GM21390 (cell line): ENCODE results near the gene CCDC172.
A peak's percentile ranks its signal among the peaks of the same experiment; 100 is the strongest.
"Not testable (repeated sequence)": the region's sequence is repeated elsewhere in the genome, so short reads cannot be mapped to it uniquely, and the experiment has no call there.

Source experiments
- ATAC-seq: cut with Tn5 transposase; IDR thresholded peaks from one replicate; pipeline ENCODE4 v1.9.1; 2021; ENCODE audit not compliant: unreplicated experiment

CCDC172 gene

GRCh38 chr10:116331815-116332214 lies 7.6 kb downstream of the CCDC172 start:
- no peak for ATAC-seq

GRCh38 chr10:116336866-116337265 lies 12.6 kb downstream of the CCDC172 start:
- ATAC-seq: no peak

GRCh38 chr10:116352125-116352524 lies 27.9 kb downstream of the CCDC172 start:
- ATAC-seq: no peak

DNA sequence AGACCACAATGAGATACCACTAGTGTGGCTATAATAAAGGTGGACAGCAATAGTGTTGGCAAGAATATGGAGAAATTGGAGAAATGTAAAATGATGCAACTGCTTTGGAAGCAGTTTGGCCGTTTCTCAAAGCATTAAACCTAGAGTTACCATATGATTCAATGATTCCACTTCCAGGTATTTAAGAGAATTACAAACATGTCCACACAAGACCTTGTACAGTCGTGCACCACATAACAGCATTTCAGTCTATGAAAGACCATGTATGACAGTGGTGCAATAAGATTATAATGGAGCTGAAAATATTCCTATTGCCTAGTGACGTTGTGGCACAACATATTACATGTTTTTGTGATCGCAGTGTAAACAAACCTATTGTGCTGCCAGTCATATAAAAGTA lies 29.6 kb downstream of the CCDC172 start:
- ATAC-seq: no peak

DNA sequence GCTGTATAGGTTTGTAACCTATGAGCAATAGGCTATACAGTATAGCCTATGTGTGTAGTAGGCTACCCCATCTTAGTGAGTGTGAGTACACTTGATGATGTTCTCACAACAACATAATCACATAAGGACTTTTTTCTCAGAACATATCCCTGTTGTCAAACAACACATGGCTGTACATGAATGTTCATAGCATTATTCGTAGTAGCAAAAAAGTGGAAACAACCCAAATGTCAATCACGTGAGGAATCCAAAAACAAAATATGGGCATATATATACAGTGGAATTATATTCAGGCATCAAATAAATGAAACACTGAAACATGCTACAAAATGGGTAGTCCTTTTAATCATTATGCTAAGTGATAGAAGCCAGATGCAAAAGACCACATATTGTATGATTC lies 31.1 kb downstream of the CCDC172 start:
- ATAC-seq: no peak

DNA sequence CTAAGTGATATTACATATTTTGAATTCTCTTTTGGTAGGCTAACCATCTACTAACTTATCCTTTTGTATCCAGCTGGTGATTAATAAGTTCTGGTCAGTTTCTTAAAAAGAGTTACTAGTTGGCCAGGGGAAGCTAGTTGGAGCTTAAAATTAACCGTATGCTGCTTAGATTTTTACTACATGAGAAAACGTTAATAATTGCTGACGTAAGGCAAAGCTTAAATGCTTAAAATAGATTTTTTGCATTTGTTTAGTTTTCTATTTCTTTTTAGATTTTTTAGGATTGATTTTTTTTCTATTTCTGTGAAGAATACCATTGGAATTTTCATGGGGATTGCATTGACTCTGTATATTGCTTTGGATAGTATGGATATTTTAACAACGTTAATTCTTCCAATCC lies 32.6 kb downstream of the CCDC172 start:
- no peak for ATAC-seq

GRCh38 chr10:116364868-116365267 lies 40.6 kb downstream of the CCDC172 start:
- ATAC-seq: no peak

- no peak for ATAC-seq
These were observed 47.5 kb downstream of the CCDC172 start for GRCh38 chr10:116371737-116372136.

- ATAC-seq: no peak
These were observed 58.0 kb downstream of the CCDC172 start for GRCh38 chr10:116382290-116382689.

- no peak for ATAC-seq
These were observed 61.1 kb downstream of the CCDC172 start for GRCh38 chr10:116385311-116385710.

GRCh38 chr10:116385994-116386809 lies 62.0 kb downstream of the CCDC172 start:
- ATAC-seq: peak; percentile 50

DNA sequence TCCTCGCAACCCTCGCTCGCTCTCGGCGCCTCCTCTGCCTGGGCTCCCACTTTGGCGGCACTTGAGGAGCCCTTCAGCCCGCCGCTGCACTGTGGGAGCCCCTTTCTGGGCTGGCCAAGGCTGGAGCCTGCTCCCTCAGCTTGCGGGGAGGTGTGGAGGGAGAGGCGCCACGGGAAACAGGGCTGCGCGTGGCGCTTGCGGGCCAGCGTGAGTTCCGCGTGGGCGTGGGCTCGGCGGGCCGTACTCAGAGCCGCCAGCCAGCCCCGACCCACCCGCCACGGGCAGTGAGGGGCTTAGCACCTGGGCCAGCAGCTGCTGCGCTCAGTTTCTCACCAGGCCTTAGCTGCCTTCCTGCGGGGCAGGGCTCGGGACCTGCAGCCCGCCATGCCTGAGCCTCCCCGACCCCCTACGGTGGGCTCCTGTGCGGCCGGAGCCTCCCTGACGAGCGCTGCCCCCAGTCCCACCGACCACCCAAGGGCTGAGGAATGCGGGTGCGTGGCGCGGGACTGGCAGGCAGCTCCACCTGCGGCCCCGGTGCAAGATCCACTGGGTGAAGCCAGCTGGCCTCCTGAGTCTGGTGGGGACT lies 69.1 kb downstream of the CCDC172 start:
- not testable (repeated sequence) for ATAC-seq

DNA sequence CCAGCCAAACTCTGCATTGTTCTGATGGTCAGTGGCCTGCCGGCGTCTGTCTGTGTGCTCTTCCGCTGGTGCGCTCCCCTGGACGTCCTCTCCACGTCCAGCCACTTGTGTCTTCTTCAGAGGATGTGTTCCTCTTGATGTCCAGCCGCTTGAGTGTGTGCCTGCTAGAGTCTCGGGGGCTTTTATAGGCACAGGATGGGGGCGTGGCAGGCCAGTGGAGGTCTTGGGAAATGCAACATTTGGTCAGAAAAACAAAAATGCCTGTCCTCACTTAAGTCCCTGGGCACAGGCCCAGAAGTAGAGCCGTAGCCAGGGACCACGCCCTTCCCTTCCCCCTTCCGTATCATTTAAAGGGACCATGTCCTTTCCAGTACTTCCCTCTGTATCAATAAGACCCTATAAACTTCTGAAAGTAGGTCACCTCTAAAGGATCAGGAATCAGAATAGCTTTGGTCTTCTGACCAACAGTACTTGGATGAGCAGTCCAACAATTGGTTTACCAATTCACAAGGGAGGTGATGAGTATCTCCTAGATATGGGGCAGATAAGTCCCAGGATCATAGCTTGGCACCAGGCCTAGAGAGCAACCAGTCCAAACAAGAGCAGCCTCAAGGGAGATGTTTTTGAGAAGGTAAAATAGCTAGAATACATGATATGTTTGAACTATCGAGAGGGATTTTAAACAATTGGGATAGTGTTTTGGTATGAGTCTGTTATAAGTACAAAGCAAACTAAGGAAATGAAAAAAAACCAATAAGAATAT lies 71.2 kb downstream of the CCDC172 start:
- ATAC-seq: no peak

DNA sequence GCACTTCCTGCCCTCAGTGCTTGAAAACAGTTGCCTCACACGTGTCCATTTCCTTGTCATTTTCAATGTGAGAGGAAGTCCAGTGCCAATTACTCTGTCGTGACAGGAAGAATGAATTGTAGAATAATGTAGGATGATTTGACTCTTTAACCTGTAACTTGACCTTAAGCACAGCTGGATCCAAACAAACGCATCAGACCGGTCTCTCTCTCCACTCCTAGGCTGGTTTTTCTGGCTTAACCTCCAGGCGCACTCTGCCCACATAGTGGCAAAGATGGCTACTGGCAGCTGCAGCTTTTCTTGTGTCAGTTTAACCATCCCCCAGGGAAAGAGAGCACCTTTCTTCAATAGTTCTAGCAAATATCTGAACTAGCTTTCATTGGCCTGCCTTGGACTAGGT lies 74.0 kb downstream of the CCDC172 start:
- no peak for ATAC-seq

- no peak for ATAC-seq
These were observed 78.6 kb downstream of the CCDC172 start for GRCh38 chr10:116402858-116403257.

GRCh38 chr10:116403740-116404250 lies 79.5 kb downstream of the CCDC172 start:
- no peak for ATAC-seq

GRCh38 chr10:116408719-116409118 lies 84.5 kb downstream of the CCDC172 start:
- ATAC-seq: peak; percentile 68

DNA sequence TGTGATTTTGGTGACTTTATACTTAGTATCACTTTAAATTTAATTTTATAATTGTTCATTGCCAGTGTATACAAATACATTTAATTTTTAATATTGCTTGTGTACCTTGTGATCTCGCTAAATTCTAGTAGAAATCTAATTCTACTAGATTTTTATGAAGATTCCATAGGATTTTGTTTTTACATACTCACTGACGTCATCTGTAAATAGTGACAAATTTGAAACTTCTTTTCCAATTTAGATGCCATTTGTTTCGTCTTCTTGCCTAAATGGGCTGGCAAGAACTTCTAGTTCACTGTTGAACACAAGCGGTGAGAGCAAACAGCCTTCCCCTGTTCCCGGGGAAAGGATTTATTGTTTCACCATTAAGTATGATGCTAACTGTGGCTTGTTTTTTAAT lies 86.1 kb downstream of the CCDC172 start:
- ATAC-seq: no peak

DNA sequence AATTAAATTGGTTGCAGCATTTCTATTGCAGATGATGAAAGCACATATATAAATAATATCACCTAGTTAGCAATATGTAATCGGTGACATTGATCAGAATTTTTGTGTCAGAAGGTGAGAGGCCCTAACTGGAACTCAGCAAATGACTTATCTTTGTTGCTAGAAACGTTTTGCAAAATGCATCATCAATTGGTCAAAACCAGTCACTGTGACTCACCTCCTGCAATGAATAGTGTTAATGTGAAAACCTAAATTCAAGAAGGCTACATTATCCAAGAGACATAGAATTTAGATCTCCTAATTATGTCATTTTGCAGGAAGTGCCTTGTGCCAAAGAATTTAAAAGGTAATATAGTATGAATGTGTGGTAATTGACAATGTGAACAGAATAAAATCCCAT lies 93.6 kb downstream of the CCDC172 start:
- ATAC-seq: no peak

- no peak for ATAC-seq
These were observed 94.1 kb downstream of the CCDC172 start for GRCh38 chr10:116418389-116418788.

DNA sequence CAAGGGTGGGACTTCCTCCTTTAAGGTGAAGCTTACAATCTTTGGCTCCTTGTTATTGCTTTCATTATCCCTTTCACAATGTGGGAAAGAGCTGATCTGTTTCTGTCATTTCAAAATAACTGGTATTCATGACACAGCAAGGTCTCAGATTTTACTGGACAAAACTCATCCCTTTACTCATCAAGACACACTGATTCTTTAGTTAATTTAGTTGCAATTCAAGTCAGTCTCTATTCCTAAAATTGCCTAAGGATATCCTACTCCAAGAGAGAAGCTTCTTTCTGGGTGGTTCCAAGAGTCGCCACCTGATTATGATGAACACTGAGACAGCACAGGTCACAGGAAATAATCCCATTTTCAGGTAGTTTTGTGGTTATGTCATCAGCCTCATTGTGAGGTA lies 97.6 kb downstream of the CCDC172 start:
- no peak for ATAC-seq

GRCh38 chr10:116427671-116428070 lies 103.4 kb downstream of the CCDC172 start, which contains the start of gene PNLIPRP3:
Gene PNLIPRP3 (plus strand): TSS chr10:116427847. CDS start chr10:116428013, 166 bp downstream.
- no peak for ATAC-seq
